HG02588 (cell line): ENCODE results near the gene KLHL29.
A peak's percentile ranks its signal among the peaks of the same experiment; 100 is the strongest.
"Not testable (repeated sequence)": the region's sequence is repeated elsewhere in the genome, so short reads cannot be mapped to it uniquely, and the experiment has no call there.

ENCODE experiments used
- ATAC-seq: cut with Tn5 transposase; IDR thresholded peaks from one replicate; pipeline ENCODE4 v1.9.1; 2021; ENCODE audit warnings: mild to moderate bottlenecking, moderate library complexity; ENCODE audit not compliant: unreplicated experiment

KLHL29 gene

DNA sequence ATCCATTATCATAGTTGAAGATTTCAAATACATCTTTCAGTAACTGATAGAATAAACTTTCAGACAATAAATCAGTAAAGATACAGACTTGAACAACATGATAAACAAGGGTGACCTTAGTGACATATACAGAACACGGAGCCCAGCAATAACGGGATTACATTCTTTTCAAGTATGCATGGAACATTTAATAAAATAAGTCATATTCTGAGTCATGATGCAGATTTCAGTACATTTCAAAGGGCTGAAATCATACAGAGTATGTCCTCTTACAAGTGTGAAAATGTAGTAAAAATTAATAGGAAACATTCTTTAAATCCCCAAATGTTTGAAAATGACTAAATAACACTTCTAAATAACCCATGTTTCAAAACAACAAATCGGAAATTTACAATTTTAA, 17.2 kb upstream of the KLHL29 start:
- no peak for ATAC-seq

DNA sequence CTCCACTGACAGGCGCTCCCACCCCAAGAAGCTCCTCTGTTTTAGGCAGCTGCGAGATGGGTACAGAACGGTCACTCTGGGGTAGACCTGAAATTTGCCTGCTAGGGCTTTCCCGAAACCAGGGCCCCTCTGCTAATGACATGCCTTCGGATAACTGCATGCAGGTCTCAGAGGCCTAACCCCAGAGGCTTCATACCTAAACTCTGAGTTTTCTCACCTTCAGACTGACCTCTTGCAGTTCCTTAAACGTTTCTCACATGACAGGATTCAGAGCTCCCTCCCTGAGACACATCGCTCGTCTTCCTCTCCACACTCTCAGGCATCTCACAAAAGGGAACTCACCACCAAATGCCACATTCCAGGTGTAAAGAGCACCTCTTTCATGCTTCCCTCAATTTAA, 11.3 kb upstream of the KLHL29 start:
- ATAC-seq, result no peak

DNA sequence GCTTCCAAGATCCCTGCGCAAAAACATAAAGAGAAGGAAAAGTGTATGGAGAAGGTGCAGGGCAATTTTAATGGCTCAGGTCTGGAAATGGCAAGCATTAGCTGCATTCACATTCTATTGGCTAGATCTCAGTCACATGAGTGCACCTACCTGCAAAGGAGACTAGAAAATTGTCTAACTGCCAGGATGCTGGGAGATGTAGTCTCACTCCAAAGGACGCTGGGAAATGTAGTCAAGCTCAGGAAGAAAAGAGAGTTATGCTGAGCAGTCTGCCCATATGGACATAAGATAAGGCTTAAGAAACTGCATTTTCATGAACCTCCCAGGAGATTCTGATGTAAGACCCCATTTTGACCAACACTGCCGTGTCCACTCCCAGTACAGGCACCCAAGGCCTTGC, 9.5 kb upstream of the KLHL29 start:
- peak; percentile 44 for ATAC-seq

DNA sequence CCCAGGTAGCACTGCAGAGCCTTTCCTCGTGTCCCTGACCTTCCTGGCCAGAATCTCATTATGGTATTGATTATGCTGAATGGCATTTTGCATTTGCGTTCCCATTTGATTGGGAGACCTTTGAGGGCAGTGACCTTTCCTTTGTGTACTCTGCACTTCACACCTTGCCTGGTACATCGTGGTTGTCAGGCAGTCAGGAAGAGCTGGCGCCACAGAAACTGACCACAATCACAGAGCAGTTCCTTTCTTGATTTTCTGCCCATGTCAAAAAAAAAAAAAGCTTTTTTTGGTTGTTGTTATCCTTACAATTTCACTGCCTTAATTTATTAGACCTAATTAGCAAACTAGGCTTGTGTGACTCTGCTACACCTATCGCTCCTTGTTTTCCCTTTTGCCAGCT, 8.9 kb upstream of the KLHL29 start:
- ATAC-seq, result no peak

DNA sequence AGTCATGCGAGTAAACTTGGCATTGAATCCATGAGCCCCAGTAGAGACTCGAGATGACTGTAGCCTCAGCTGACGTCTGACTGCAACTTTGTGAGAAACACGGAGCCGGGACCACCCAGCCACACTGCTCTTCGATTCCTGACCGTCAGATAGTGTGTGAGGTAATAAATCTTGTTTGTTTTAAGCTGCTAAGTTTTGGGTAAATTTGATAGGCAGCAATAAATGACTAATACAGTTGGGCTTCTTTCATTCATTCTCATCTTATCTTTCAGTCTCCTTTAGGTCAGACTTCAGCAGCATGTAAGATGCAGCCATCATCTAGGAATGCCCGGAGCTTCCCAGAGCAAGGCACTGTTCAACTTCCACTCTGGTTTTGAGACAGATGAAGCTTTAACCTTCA, 8.0 kb upstream of the KLHL29 start:
- ATAC-seq, result no peak

DNA sequence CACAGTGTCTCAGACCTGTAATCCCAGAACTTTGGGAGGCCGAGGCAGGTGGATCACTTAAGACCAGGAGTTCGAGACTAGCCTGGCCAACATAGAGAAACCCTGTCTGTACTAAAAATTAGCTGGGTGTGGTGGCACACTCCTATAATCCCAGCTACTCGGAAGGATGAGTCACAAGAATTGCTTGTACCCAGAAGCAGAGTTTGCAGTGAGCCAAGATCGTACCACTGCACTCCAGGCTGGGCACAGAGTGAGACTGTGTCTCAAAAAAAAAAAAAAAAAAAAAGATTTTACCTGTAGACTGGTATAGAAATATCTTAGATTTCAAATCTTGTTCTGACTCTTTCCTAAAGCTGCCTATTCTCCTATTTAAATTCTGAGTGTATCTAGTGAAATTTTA, 7.2 kb upstream of the KLHL29 start:
- no peak for ATAC-seq

DNA sequence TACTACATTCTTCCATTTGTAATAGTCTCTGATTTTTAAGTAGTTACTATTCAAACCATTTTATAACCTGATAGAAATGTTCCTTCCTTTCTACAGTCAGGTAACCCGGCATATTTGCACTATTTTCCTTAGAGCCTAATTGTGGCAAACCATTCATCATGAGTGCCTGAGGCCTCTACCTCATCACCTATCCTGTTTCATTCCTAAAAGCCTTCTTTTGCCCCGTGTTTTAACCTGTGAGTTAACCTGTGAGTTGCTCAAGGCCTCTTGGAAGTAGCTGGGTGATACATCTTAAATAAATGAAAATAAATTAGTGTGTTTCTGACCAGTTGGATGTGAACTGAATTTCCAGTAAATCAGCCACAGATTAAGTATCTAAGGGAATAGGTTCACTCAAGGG, 6.5 kb upstream of the KLHL29 start:
- no peak for ATAC-seq

DNA sequence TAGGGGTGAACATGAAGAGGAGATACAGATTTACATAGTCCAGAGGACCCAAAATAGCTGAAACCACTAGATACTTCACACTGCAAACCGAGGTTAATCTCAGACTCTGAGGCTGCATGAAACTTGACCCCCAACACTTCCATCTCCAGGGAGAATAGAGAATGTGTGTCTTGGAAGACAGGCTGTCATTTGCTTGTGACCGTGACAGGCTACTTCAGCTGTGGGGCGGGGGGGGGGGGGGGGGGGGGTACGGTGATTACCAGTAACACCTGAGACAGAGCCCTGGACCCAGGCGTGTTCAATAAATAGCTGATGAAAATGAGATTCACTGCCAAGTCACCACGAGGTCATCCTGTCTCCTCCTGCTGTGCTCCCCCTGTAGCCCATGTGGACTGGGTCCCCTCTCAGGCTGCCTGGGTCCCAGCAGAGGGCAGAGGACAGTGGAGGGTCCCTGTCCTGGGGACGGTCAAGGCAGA, 5.7 kb upstream of the KLHL29 start:
- ATAC-seq, result peak; percentile 55

DNA sequence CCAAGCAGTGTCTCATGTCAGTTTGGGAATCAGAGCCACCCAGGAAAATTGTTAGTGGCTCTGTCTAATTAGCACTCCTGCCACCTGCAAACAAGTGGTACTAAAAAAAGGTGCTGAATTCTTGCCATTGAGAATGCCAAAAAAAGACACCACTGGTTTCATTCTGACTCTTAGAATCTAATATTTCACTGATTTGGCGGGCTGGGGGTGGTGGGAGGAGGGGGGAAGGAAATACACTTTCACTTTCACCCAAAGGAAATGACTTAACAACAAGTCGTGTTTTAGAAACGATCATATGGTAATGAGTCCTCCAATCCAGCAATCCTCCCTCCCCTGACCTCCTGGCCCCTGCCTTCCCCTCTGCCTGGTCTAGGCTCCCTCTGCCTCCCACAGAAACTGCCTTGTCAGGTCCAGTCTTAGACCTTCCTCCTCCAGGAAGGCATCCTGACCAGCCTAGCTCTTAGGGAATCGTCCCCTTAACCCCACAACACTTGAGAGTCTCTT, 4.4 kb upstream of the KLHL29 start:
- ATAC-seq, result peak; percentile 33

DNA sequence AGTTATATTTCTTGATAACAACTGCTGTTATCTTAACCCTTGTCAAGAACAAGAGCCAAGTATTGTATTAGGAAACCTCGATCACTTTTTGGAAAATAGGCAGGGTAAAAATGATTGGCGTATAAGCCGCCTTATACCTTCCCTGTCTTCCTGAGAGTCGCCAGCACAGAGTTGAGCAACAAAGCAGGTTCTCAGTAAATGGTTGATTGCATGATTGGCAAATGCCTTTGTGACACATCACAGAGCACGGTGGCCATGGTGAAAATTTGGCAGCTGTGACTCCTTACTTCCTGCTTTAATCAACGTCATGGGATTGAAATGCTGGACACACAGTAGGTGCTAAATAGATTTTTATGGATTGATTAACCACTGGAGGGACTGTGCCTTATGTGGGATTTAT, 3.9 kb upstream of the KLHL29 start:
- no peak for ATAC-seq

DNA sequence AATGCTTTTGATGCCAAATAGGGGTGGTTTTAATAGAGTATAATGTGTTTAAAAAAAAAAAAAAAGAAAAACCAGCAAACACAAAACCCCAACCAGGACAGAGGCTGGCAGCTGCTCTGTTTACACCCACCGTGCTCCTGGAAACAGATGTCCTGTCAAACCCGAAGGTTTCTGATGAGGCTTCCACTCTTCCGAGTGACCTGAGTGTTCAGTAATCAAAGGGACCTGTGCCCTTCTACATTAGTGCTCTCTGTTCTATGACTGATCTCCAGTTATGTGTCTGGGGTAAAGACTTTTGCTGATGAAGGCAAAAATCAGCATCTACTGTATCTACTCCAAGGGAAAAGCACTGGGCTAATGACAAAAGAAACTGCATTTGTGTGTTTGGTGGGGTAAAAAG, 3.5 kb upstream of the KLHL29 start:
- ATAC-seq, result no peak

DNA sequence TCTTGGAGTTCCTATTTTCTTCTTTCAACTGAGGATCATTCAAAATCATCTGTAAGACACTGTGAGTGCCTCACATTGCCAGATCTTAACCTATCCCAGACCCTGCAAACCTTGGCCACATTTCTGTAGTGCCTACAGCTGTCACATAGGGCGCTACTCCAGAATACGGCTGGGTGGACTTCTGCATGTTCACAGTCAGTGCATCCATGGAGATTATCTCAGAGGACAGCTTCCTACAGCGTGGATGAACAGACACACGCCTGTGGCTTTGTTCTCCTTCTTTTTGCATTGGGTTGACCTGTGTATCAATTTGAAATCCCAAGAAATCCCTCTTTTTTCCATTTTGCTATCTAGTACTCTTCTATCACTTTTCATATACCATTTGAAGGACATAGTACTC, 1.9 kb upstream of the KLHL29 start:
- ATAC-seq, result no peak

DNA sequence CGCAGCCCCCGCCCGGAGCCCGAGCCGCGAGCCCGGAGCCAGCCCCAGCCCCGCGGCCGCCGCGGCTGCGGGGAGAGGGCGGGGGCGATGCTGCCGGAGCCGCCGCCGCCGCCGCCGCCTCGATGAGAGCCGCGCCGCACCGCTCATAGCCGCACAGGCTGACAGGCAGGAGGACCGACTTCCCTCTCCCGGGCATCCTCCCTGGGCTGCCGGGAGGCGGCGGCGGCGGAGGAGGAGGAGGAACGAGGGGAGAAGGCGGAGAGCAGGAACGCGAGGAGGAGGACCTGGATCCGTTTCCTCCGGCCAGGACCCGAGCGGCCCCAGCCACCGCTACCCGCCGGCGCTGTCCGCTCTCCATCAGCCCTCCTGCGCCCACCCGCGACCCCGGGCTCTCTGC, 370 bp downstream of the KLHL29 start:
- ATAC-seq, result peak; percentile 31

DNA sequence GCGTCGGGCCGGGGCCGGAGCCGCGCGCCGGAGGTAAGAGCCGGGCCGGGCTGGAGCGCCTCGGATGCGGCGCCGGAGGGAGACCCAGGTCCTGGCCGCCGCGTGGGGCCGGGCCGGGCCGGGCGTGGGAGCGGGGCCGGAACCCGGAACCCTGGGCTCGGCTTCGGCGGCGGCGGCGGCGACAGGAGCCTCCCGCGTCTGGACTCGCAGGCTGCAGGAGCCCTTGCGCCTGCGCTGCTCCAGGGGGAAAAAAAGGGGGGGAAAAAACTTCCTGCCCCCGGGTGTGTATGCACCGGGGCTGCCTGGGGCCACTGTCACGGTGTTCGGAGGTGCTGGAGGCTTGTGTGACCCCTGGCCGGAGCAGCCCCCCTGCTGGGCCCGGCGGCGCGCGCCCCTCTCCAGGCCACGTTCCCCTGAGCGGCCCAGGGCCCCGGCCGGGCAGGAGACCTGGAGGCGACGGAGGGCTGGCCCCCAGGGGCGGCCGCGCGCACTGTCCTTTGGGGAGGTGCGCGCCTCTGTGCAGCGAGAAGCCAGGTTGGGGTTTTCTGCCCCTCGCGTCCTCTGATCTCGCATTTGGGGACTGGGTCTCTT, 864 bp downstream of the KLHL29 start:
- ATAC-seq, result peak; percentile 23

DNA sequence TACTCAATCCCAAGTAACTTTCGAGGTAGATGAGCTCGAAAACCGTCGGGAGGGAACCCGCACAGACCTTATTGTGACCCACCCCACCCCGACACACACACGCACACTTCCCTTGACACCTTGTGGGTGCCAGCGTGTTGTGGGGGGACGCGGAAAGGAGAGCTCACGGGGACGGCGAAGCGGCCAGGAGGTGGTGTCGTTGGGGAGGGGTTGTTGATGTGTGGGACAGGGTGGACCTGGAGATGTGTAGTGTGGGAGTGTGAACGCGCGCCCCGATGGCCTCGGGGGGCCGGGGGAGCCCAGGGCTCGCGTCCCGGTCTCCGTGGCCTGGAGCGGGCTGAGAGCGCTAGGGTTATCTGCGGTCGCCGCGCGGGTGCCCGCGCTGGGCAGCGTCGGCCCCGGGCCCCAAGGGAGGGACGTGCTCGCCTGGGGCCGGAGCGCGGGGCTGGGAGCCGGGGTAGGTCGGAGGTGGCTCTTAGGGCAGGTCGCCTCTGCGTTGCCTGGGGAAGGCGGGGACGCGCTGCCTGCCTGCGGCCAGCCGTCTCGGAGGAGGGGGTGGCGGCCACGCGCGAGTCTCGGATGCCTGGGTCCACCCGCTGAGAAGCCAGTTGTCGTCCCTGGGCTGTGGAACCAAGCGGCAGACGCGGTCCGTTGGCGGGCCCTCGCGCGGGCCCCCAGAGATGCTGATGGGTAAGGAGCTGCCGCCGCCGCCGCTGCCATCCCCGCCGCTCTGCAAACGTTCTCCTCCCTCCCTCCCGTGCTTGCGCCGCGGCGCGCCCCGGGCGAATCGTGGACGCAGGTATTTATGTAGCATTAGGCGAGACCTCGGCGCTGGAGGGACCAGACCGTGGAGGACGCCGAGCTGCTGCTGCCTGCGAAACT, 1.6 kb downstream of the KLHL29 start:
- ATAC-seq, result no peak

DNA sequence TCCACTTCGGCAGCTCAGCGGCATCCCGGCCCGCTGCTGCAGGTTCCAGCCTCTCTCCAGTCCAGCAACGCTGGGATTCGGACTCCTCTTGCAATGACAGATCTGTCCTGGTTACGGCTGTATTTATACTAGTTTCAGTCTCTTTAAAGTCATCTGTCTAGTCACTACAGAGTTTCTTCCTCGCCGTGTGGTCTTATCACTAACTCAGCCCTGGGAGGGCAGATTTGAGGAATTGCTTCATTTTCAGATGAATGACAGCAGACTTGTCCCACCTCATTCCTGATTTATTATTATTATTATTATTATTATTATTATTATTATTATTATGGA, 2.2 kb downstream of the KLHL29 start:
- no peak for ATAC-seq

DNA sequence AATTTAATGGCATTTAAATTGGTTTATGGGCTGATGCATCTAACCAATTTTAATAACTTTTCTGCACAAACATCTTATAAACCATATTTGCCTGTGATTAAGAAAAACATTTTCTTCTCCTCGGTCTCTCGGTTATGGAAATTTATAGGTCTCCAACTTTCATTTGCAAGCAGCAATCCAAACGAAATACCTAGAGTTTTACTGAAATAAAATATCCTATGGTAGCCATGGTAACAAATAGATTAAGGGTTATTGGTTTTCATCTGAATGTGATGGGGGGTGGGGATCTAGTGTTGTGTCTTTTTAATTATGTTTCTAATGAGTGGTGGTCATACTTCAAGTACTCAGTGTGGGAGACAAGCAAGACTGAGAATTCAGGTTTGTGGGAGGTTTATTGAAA, 2.9 kb downstream of the KLHL29 start:
- no peak for ATAC-seq

DNA sequence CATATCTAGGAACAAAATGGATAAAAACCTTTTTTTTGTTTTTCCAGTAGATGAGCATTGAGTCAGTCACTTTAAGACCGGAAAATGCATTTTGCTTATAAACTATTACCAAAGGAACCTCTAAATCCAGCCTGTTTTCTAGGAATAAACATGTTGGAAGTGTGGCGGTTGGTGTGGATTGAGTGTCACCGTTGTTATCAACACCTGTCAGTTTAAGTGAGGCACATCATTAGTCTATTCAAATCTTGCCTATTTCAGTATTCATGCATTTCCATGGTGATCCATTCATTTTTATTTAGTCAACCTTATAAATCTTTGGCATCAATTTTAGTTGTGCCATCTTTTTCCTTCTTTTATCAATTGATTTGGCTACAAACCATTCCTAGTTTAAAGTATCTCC, 3.3 kb downstream of the KLHL29 start:
- ATAC-seq, result no peak

DNA sequence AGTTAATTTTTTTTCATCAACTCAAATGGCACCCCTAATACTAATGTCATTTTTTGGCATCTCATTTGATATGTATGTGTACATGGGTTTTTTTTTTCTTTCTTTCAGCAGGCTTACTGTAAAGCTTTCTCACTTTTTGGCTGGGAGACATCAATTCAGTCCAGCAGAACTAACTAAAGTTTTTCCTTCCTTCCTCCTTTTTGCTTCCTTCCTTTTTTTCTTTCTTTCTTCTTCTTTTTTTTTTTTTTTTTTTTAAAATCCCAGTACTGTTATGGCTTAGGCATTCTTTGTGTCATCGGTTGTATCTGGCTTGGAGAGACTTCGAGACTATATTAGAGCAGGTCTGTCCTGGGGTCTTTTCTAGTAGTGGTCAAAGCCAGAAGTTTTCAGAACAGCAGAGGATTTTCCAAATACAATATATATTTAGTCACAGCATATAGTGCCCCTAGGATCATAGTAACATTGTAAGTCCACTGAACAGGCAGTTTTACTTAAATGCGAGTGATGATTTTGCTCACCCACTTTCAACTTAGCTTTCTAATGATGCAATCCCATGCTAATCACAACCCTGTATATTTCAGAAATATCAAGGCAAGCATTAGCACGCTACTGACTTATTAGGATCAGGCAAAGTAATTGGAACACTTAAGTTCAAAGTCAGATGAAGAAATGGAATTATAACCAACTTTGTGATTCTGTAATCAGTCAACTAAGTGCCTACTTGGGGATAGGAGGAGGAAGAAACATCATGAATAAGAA, 4.0 kb downstream of the KLHL29 start:
- ATAC-seq, result no peak

DNA sequence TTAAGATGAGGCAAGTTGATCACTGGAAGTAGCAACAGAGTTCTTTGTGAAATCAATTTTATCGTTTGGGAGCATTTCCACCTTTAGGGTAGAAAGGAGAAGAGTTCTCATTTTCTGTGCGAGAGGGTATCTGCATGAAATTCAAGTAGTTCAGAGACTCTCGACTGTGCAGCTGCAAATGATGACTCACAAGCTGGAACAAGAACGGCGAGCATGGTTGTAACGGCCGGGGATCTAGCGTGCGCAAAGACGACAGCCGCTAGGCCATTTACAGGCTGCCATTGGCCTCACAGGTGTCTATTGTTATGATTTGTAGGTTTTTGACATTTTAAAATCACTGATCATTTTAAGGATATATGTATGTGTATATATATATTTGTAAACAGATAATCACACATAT, 5.2 kb downstream of the KLHL29 start:
- ATAC-seq, result no peak

DNA sequence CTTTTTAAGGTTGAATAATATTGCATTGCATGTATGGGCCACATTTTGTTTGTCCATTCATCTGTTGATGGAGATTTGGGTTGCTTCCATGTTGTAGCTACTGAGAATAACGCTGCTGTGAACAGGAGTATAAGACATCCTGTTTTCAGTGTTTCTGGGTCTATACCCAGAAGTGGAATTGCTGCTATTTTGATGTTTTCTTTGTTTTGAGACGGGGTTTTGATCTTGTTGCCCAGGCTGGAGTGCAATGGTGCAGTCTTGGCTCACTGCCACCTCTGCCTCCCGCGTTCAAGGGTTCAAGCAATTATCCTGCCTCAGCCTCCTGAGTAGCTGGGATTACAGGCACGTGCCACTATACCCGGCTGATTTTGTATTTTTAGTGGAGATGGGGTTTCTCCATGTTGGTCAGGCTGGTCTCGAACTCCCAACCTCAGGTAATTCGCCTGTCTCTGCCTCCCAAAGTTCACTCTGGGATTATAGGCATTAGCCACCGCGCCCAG, 6.3 kb downstream of the KLHL29 start:
- ATAC-seq, result not testable (repeated sequence)

DNA sequence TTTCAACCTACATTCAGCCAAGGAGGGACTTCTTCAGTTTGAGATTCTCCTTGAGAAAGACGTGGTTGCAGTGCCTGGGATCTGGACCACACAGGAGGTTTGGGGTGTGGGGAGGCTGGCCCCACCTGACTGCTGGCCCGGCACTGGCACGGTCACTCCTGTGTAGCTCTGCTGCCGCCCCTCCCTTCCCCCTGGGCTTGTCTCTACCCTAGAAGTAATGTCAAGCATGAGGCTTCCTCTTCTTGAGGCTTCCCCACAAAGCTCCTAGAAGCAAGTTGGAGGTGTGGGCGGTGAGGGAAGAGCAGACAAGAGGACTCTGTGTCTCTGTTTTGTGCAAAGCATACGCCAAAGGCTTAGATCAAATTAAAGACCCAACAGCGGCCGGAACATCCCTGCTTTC, 8.7 kb downstream of the KLHL29 start:
- ATAC-seq, result no peak
